NCI-H510A (cell line): ENCODE data around the gene SYF2.
"Not testable (repeated sequence)": the region's sequence is repeated elsewhere in the genome, so short reads cannot be mapped to it uniquely, and the experiment has no call there.

ENCODE experiments used
- DNase-seq: peaks from one replicate; lab custom pipeline; 2025; lab: John Stamatoyannopoulos, UW

Gene SYF2

DNA sequence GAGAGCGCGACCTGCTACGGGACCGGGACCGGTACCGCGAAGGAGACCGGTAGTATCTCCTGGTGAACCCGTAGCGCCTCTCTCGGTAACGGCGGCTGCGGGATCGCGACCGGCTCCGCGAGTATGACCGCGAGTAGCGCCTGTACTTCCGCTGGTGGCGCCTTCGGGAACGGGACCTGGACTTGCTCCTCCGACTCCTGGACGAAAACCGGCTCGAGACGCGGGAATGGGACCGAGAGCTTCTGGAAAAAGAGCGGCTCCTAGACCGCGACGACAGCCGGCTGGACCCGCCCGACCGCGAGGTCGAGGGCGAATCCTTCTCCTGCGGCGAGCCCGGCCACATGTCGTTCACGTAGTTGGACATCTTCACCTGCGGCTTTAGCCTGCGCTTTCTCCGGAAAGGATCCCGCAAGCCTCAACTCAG is 14.3 kb upstream of the SYF2 start:
- no peak for DNase-seq

DNA sequence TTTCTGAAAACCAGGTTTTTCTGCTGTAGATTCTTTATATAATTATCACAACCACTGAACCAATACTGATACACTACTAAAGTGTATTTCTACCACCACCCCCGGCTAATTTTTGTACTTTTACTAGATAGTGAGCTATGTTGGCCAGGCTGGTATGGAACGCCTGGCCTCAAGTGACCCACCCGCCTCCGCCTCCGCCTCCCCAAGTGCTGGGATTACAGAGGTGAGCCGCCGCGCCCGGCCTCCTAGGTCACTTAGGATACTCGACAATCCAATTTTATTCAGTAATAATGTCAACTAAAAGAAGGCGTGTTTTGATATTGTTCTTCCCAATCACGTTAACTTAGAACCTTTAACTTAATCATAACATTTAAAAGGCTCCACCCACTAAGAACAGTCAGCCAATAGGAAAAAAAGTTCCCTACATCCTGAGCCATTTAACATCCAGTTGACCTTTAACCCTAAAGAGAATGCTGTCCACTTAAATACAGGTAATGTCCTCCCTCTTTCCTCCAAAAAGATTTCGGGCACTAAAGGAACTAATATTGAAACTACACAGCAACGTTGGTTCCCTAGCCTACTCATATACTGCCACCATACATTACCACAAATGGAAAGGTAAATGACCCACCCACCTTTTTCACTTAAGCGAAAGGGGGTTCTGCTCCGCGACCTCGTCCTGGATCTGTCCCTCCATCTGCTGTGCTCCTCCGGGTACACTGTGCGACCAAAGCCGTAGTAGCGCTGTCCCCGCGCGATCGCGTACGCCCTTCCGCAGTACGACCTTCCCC is 13.7 kb upstream of the SYF2 start:
- no peak for DNase-seq

DNA sequence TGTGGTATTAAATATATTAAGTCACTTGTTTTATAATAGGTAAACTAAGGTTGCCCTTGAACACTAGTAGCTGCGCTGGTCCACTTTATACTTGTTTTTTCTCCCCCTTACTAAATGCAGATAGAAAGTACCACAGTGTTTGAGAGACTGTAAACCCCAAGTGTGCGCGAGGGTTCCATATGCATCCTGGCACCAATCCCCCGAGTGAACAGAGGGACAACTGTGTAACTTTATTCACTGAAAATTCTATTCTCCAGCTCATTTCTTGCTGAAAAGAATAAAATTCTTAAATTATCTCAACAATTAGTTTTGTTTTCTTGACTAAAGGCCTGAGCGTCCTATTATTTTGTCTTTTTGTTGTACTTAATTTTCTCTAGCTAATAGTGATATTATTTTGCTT is 13.1 kb upstream of the SYF2 start:
- no peak for DNase-seq

DNA sequence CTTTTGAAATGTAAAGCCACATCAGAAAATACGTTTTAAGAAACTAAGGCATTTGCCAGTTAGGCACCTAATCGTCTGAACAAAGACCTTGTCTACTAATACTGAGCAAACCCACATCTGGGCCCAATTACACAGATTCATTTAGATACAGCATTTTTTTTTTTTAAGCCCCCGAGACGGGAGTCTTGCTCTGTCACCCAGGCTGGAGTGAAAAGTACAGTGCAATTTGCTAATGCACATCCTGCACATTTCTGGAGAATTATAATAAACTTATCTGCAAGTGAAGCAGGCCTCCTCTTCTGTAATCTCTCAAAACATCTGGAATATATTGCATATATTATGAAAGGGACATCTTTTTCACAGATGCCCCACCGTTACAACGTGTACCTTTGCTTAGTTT is 11.6 kb upstream of the SYF2 start:
- no peak for DNase-seq

DNA sequence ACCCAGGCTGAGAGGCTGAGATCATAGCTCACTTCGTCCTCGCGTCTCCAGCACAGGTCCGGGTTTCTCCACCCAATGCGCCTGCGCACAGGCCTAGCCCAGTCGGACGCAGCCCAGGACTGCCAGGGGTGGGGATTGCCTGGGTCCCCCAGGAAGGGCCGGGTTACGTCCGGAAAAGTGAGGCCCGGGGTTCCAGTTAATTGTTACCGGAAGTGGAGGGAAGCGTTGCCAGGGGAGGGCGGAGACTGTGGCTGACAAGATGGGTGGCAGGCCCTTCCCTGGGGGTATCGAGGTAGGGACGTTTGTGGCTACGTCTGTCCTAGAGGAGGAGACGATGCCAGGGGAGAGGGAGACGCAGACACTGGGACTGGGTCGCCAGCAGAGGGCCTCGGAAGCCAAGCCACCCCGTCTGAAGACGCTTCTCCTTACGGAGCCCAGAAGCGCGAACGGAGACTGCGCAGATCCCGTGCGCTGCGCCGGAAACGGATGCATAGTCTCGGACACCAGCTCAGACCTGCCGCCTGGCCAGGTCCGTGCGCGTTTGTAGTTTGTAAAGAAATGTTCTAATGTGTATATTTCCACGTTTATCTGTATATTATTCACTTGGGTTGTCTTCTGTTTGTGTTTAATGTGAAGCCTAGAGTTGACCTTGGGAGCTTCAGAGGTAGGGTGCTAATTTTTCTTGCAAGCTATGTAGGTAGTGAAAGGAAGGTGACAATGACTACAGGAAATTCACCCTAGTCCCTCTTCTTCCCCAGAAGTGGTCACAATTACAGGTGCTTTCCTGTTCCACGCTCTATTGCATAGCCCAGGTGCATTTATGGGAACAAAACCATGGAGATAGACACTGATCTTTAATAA is 7.6 kb upstream of the SYF2 start:
- DNase-seq: peak; percentile 94

DNA sequence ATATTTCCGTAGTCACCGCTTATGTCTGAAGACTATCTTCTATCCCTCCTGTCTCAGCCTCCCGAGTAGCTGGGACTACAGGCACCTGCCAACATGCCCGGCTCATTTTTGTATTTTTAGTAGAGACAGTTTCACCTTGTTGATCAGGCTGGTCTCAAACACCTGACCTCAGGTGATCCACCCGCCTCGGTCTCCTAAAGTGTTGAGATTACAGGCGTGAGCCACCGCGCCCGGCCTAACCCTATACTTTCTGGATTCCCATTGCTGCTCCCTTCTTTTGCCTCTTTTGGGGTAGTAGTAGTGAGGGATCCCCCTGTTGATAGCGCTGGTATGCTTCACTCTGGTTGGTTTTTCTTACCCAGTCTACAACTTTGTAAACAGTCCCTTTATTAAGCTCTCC is 5.7 kb upstream of the SYF2 start:
- no peak for DNase-seq

DNA sequence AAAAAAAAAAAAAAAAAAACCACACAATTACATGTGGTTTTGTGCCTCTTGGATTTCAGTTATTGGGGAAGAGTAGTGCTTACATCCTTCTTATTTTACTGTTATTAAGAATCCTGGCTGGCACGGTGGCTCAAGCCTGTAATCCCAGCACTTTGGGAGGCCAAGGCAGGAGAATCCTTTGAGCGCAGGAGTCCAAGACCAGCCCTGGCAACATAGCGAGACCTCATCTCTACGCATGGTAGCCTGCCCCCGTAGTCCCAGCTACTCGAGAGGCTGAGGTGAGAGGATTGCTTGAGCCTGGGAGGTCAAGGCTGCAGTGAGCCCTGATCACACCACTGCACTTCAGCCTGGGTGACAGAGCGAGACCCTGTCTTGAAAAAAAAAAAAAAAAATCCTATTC is 4.0 kb upstream of the SYF2 start:
- DNase-seq: not testable (repeated sequence)

DNA sequence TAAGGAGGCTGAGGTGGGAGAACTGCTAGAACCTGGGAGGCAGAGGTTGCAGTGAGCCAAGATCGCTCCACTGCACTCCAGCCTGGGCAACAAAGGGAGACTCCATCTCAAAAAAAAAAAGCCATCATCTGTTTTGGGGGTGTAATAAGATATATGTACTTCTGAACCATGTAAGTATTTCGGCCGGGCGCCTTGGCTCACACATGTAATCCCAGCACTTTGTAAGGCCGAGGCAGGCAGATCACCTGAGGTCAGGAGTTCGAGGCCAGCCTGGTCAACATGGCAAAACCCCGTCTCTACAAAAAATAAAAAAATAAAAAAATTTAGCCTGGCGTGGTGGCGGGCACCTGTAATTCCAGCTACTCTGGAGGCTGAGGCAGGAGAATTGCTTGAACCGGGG is 3.1 kb upstream of the SYF2 start:
- DNase-seq: not testable (repeated sequence)

DNA sequence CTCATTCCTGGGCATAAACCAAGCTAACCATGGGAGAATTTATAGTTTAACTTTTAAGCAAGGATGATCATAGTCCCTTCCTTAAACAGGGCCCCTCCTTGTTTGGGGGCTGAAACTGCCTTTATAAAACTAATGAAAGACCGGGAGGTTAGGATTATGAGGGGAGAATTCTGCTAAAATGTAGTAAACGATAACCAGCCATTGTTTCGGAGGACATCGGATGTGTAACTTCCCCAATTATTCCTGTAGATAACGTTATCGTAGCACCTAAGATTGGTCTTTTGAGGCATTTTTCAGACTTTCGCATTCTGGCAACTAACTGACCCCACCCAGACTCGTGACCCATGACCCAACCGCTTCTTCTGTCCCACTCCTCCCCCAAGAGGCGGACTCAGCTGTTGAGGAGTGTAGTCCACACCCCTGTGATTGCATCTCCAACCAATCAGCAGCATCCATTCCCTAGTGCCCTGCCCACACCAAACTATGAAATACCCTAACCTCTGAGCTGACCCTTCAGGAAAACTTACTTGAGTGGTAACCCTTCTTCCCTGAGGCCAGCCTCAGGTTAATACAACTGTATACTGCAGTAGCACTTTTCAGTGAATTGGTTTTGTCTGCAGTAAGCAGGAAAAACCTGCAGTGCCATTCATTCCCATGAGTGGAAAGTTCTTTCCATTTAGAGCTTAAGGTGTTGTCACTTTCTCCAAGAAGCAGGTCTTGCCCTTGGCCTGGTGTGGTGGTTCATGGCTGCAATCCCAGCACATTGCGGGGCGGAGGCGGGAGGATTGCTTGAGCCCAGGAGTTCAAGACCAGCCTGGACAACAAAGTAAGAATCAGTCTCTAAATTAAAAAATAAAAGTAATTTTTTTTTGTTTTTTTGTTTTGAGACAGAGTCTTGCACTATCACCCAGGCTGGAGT is 823 bp upstream of the SYF2 start:
- DNase-seq: peak; percentile 50

DNA sequence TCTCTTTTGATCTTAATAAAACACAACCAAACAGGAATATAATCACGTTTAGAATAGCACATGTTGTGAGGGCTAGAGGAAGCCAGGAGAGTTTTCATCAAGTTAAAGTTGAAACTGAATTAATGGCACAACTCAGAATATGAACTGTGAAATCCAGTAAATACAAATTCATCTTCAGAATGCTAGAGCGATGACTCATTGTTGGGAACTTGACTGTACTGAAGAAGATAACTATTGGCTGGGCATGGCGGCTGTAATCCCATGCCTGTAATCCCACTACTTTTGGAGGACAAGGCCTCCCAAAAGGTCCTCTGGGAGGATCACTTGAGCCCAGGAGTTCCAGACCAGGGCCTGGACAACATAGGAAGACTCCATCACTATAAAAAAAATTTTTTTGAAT is 8.8 kb downstream of the SYF2 start:
- DNase-seq: no peak

DNA sequence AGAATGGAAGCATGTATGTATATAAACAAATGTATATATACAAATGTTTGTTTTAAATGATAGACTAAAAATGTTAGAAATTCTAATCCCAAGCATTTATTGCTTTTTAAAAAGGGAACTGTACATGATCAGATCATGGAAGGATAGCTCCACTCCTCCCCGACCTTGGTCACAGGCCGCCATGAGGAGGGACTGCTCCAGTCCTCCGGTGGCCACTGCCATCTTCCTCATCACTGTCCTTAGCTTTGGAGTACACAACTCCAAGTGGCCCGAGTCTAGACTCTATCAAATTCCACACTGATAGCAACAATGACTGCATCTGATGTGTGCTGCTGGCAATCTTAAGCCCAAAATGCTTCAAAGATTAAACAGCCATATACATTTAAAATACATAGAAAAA is 9.7 kb downstream of the SYF2 start:
- no peak for DNase-seq

DNA sequence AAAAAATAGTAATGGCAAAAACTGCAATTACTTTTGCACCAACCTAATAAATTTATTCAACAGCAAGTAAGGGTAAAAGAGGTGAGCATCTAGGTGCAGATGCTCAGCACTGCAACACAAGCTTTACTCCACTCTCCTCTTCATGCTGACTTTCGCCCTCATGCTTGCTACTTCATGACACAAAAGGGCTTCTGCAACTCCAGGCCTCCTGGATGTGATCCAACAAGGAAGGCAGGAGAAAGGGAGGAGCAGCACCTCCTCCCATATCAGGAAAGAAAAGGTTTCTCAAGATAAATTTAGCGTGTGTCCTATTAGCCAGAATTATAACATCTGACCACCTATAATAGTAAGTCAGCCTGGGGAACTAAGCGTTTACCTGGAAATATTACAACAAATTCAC is 11.6 kb downstream of the SYF2 start:
- no peak for DNase-seq

DNA sequence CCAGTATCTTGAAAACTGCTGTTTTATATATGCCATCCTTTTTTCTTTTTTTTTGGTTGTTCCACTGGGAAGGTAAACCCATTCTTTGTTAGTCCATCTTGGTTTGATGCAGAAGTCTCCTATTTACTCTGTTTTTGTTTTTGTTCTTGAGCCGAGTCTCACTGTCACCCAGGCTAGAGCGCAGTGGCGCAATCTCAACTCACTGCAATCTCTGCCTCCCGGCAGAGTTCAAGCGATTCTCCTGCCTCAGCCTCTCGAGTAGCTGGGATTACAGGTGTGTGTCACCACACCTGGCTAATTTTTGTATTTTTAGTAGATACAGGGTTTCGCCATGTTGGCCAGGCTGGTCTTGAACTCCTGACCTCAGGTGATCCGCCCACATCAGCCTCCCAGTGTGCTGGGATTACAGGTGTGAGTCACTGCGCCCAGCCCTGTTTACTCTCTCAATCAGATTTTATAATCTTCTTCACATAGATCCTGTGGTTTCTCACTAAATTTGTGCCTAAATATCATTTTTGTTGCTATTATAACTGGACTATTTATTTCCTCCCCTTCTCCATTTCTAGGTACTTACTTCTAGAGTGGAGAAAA is 12.5 kb downstream of the SYF2 start:
- no peak for DNase-seq

DNA sequence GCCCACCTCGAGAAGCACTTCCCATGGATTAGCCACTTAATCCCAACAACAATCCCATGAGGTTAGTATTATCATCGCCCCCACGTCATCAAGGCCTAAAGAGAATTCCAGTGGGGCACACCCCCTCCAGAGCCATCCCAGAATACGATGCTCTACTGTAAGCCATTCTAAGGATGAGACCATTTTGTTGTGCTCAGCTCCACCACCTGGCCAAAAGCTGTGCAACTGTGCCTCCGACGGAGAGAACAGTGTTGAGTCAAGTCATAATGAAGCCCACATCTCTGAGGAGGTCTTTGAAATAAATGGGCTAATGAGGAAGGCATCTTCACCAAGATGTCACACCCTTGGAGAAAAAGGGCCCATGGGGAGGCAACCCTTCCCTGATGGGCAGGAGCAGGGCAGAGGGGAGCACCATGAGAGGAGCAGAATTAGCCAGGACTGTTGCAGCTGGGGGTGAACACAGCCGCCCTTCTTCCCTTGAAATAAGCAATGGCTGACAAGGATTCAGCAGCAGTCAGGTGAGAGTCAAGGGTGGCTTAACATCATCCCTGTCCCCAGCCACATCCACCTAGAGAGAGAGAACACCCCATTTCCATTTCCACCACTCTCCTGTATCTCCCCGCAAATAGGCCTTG is 14.6 kb downstream of the SYF2 start:
- no peak for DNase-seq

DNA sequence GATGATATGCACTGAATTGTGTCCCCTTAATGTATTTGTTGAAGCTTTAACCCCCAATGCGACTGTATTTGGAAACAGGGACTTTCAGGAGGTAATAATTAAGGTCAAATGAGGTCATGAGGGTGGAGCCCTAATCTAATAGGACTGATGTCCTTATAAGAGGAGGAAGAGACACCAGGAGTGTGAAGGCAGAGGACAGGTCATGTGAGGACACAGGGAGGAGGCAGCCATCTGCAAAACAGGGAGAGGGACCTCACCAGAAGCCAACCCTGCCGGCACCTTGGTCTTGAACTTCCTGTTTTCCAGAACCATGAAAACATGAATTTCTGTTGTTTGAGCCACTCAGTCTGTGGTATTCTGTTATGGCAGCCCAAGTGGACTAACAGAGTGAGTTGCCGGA is 15.3 kb downstream of the SYF2 start:
- DNase-seq: no peak

DNA sequence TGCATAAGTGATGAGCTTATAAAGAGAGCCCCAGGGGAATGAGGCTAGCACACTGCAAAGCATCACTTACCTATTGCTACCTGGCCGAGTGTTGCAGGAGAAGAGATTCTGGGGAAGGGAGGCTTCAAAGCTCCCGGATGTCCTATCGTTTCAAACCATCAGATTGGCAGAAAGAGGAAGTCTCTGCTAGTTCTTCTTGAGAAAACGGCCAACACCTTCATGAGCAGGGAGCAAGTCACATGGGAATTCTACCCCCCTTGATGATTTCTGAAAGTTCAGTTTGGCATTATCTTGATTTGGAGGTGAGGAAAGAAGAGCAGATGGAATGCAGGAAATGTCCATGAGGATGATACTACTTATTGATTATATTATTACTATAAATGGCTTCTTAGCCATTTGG is 16.2 kb downstream of the SYF2 start:
- no peak for DNase-seq

DNA sequence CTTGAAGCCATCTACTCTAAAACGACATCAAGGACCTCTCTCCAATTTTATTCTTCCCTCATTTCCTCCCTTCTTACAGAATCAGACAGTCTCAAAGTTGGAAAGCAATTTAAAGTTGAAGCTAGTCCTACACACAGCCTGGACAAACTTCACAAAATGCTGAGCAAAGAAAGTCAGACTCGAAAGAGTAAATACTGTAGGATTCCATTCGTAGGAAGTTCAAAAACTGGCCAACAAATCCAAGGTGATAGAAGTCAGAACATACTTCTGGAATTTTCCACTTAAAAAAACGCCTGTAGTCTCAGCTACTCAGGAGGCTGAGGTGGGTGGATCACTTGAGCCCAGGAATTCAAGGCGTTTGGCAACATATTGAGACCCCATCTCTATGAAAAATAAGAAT is 19.6 kb downstream of the SYF2 start:
- DNase-seq: no peak

DNA sequence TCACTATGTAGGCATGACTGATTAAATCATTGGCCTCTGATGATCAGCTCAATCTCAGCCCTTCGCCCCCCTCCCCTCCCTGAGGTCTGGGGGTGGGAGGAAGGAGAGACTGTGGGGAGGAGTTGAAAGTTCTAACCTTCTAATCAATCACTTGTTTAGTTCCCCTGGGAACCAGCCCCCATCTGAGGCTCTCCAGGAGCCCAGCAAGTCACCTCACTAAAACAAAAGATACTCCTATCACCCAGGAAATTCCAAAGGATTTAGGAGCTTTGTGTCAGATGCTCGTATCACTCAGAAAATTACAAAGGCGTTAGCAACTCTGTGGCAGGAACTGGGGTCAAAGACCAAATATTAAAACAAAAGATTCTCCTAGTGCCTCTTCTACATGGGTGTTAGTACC is 21.6 kb downstream of the SYF2 start:
- DNase-seq: no peak

DNA sequence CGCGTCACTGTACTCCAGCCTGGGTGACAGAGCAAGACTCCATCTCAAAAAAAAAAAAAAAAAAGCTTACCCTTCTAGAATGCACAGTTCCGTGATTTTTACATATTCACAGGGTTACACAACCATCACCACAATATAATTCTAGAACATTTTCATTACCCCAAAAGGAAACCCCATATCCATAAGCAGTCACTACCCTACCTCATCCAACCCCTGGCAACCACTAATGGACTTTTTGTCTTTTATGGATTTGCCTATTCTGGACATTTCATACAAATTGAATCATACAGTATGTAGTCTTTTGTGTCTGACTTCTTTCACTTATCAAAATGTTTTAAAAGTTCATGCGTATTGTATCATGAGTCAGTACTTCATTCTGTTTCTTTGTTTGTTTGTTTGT is 22.8 kb downstream of the SYF2 start:
- no peak for DNase-seq

DNA sequence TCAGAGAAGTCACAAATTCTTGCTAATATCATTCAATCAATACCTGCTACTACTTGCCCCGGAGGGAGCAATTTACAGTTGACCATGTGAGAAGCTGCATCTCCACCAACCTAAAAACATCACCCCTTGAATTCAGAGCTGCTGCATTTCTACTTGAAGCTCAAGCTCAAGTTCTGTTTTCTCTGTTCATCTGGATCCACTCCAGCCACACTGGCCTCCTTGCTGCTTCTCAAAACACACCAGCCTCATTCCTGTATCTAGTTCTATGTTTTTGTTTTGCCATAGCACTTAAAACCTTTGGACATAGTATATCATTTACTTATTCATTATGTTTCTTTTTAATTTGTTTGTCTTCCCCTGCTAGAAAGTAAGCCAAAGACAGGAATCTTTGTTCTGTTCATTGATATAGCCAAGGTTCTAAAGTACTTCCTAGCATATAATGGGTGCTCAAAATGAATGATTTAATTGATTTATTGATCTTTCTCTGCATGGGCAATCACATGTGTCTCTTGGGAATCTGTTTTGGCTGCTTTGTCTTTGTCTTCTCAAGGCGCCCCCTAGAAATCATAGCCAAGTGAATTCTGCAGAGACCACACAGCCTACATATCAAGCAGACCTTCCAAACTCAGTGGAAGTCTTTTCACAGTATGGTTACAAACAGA is 23.6 kb downstream of the SYF2 start:
- no peak for DNase-seq

DNA sequence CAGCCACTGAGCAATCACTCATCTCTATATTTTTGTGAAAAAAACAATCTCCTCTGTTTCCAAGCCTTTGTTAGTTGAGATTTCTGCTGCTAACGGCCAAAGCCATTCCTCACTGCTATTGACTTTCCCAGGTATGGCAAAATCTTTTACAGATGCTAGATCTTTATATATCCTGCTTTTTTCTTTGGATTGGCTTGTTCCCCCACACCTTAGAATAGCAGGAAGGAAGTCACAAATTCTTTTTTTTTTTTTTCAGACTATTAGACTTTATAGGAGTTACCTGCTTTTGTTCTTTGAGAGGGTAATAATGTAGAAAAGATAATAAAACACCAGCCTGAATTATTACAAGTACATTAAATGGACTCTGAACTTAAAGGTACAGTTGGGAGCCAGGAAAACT is 24.2 kb downstream of the SYF2 start:
- DNase-seq: no peak
